ENCODE data around the gene SGPP2.
"Not testable (repeated sequence)": the region's sequence is repeated elsewhere in the genome, so short reads cannot be mapped to it uniquely, and the experiment has no call there.

The SGPP2 gene

GRCh38 chr2:222427646-222428301 lies 3.4 kb downstream of the SGPP2 start:
- no peak for FAIRE-seq

GRCh38 chr2:222430071-222430470 lies 5.7 kb downstream of the SGPP2 start:
- no peak for FAIRE-seq

GRCh38 chr2:222430681-222431080 lies 6.3 kb downstream of the SGPP2 start:
- FAIRE-seq = no peak

GRCh38 chr2:222431869-222432268 lies 7.5 kb downstream of the SGPP2 start:
- no peak for FAIRE-seq

- no peak for FAIRE-seq
Observed at GRCh38 chr2:222433332-222434173, 9.2 kb downstream of the SGPP2 start.

- FAIRE-seq = no peak
Observed at GRCh38 chr2:222434204-222434603, 9.9 kb downstream of the SGPP2 start.

- FAIRE-seq = not testable (repeated sequence)
Observed at GRCh38 chr2:222435400-222436039, 11.2 kb downstream of the SGPP2 start.

GRCh38 chr2:222436040-222436413 lies 11.7 kb downstream of the SGPP2 start:
- no peak for FAIRE-seq

GRCh38 chr2:222439692-222440091 lies 15.3 kb downstream of the SGPP2 start:
- FAIRE-seq = no peak

- FAIRE-seq = no peak
Observed at GRCh38 chr2:222440673-222441422, 16.5 kb downstream of the SGPP2 start.

GRCh38 chr2:222442665-222443064 lies 18.3 kb downstream of the SGPP2 start:
- no peak for FAIRE-seq

- FAIRE-seq = no peak
Observed at GRCh38 chr2:222445227-222445626, 20.9 kb downstream of the SGPP2 start.

GRCh38 chr2:222447131-222447530 lies 22.8 kb downstream of the SGPP2 start:
- no peak for FAIRE-seq

GRCh38 chr2:222448748-222449181 lies 24.4 kb downstream of the SGPP2 start:
- FAIRE-seq = no peak

GRCh38 chr2:222450021-222450420 lies 25.7 kb downstream of the SGPP2 start:
- no peak for FAIRE-seq

GRCh38 chr2:222451224-222451674 lies 26.9 kb downstream of the SGPP2 start:
- FAIRE-seq = no peak

GRCh38 chr2:222452422-222452950 lies 28.1 kb downstream of the SGPP2 start:
- no peak for FAIRE-seq

- FAIRE-seq = no peak
Observed at GRCh38 chr2:222456479-222457077, 32.2 kb downstream of the SGPP2 start.

GRCh38 chr2:222459983-222460382 lies 35.6 kb downstream of the SGPP2 start:
- FAIRE-seq = no peak

- FAIRE-seq = no peak
Observed at GRCh38 chr2:222465746-222466145, 41.4 kb downstream of the SGPP2 start.

- no peak for FAIRE-seq
Observed at GRCh38 chr2:222468346-222468745, 44.0 kb downstream of the SGPP2 start.

GRCh38 chr2:222470802-222471468 lies 46.6 kb downstream of the SGPP2 start:
- FAIRE-seq = no peak

Measured in TTC549 (cell line).